Measurements from ENCODE around the gene SLC25A14.

DNA sequence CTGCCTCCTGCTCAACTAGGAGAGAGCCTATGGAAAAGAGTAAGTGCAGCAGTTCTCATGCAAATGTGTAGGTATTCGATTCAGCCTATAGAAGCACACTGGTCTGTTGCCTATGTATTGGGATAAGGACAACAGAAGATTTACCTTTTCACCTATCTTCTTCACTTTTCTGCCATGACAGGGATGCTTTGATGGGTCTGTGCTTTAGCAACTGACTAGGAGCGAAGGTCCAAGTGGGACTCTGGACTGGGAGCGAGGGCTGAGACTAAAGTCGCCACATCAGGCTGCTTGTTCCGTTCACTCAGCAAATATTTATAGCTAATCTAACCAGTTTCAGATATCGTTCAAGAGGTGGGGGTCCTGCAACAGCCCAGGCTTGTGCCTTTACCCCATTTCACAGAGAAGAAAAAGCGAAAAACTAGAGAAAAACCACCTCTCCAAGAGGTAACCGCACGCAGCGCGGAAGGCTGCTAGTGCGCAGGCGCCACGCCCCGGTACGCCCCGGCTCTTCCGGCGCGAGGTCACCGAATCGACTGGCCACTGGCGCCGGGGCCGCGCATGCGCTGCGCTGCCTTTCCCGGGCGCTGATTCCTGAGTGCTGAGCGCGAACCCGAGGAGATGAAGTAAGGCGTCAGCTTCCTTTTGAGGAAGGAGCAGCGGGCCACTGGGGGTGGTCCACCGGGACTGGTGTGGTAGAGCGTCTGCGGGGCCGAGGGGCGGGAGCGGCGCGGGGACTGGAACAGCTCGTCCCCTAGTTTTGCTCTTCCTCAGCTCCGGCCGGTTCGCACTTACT, 61.9 kb downstream of the SLC25A14 start, which contains the start of gene RBMX2:
- TF ChIP-seq, protein P1, sequence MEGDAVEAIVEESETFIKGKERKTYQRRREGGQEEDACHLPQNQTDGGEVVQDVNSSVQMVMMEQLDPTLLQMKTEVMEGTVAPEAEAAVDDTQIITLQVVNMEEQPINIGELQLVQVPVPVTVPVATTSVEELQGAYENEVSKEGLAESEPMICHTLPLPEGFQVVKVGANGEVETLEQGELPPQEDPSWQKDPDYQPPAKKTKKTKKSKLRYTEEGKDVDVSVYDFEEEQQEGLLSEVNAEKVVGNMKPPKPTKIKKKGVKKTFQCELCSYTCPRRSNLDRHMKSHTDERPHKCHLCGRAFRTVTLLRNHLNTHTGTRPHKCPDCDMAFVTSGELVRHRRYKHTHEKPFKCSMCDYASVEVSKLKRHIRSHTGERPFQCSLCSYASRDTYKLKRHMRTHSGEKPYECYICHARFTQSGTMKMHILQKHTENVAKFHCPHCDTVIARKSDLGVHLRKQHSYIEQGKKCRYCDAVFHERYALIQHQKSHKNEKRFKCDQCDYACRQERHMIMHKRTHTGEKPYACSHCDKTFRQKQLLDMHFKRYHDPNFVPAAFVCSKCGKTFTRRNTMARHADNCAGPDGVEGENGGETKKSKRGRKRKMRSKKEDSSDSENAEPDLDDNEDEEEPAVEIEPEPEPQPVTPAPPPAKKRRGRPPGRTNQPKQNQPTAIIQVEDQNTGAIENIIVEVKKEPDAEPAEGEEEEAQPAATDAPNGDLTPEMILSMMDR (IDR thresholded peaks at IDR 0.05; ENCODE audit: extremely low read depth in 1 of 2, insufficient read depth in 1 of 2, low read depth in 1 of 2, low read length in 2 of 2): no peak
- TF ChIP-seq FOS (IDR thresholded peaks at IDR 0.05; ENCODE audit: borderline replicate concordance, insufficient read depth, low read length) (no peak), JUN (IDR thresholded peaks at IDR 0.05; ENCODE audit: borderline replicate concordance, insufficient read depth, insufficient read length, low read depth) (no peak), EZH2 (IDR thresholded peaks at IDR 0.05; ENCODE audit: borderline replicate concordance, low read depth, low read length, severe bottlenecking) (no peak), MYC (IDR thresholded peaks at IDR 0.05; ENCODE audit: low read depth, low read length) (no peak)
- TF ChIP-seq, protein P2, sequence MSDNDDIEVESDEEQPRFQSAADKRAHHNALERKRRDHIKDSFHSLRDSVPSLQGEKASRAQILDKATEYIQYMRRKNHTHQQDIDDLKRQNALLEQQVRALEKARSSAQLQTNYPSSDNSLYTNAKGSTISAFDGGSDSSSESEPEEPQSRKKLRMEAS (IDR thresholded peaks at IDR 0.05; ENCODE audit: insufficient read depth, insufficient read length): no peak

Measured in endothelial cell of umbilical vein (primary cell).